ENCODE results near the gene GMIP. TPM values are rescaled to one million over a fixed set of nuclear protein-coding genes. Genes with fewer than 3 reads are reported as not detected.

GMIP gene
- total RNA-seq, 2 experiments from 2014 or later, result 101 to 111 TPM

GRCh38 chr19:19655051-19655594, 11.7 kb upstream of the GMIP start:
- Mint-ChIP-seq H3K27ac (peak overlapping the region; percentile 13), H3K4me1 (no peaks in the 10 kb centered on the region), H3K36me3 (ENCODE audit: low read depth) (peaks cover 64% of the 10 kb centered on the region), H3K27me3 (no peaks in the 10 kb centered on the region), H3K9me3 (no peaks in the 10 kb centered on the region), H3K4me3 (no peak overlapping the region)
- POLR2A ChIA-PET, result no interaction called here
- CTCF ChIA-PET, result interaction anchor here (0.6 to 2.1 kb wide), 6 partner anchors 7 to 122 kb away, joined by 3 to 6 read pairs (median 4); partner anchors contain the start of gene GMIP
- DNase-seq, result no peak

DNA sequence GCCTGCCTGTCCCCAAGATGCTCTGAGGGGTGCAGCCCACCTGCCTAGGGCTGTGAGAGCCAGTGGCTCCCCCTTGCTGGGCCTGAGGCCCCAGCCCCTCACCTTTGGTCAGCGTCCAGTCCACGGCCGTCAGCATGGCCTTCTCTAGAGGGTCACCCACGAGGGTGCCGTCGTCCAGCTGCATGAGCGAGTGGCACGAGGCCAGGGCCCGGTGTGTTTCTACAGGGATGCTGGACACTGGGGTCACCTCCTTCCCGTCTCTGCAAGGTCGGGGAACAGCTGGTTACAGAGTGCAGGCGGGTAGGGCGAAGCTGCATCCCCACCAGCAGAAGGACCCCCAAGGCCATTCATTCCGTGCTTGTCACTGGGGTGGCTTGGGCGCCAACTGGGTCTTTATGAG, 11.0 kb upstream of the GMIP start:
- H3K4me1 Mint-ChIP-seq, result no peaks in the 10 kb centered on the region
- no peaks in the 10 kb centered on the region for H3K27me3 Mint-ChIP-seq
- H3K27ac Mint-ChIP-seq, result no peak overlapping the region
- POLR2A ChIA-PET, result no interaction called here
- H3K36me3 Mint-ChIP-seq (ENCODE audit: low read depth), result peaks cover 66% of the 10 kb centered on the region
- no peak for DNase-seq
- H3K9me3 Mint-ChIP-seq, result no peaks in the 10 kb centered on the region
- no peak overlapping the region for H3K4me3 Mint-ChIP-seq
- CTCF ChIA-PET, result interaction anchor here (0.6 to 2.1 kb wide), 5 partner anchors 8 to 122 kb away, joined by 3 to 6 read pairs (median 4); partner anchors contain the start of gene GMIP

GRCh38 chr19:19653597-19654147, 10.2 kb upstream of the GMIP start:
- POLR2A ChIA-PET, result no interaction called here
- CTCF ChIA-PET, result interaction anchor here (0.8 to 2.1 kb wide), 6 partner anchors 9 to 121 kb away, joined by 3 to 6 read pairs (median 3); partner anchors contain the start of gene GMIP
- Mint-ChIP-seq H3K4me1 (no peaks in the 10 kb centered on the region), H3K27me3 (no peaks in the 10 kb centered on the region), H3K36me3 (ENCODE audit: low read depth) (peaks cover 67% of the 10 kb centered on the region), H3K4me3 (no peak overlapping the region), H3K9me3 (no peaks in the 10 kb centered on the region), H3K27ac (no peak overlapping the region)
- no peak for DNase-seq

DNA sequence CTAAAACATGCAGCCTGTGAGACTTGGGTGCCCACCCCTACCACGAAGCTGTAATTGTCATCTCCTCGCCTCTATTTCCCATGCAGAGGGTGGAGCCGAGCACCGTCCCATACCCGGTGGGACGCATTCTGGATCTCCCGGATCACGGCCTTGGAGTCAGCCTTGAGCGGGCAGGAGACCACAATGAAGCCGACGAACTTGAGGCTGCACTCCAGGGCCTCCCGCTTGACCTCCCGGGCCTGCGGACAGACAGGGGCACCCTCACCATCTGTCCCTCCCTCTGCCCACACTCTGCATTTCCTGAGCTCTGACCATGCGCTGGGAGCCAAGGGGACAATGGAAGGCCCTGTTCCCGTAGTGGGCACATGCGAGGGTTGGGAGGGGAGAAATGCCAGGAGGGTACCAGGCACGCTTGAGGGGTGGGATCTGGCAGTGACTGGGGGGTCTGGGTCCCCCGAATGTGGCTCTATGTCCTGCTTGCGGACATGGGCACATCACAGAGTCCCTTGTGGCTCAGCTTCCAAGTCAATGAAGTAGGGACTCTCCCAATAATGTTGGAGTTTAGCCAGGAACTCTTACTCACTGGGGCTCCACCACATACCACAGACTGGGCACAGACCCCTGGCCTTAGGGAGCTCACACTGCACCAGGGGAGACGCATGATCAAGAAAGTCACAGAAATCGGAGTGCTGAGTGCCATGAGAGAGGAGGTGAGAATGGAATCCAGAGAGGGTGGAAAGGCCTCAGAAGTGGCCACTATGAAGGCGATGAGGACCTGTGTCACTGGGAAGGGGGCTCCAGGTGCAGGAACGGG, 9.2 kb upstream of the GMIP start:
- CTCF ChIA-PET, result interaction anchor here (0.6 to 1.5 kb wide), 3 partner anchors 9 to 469 kb away, joined by 3 to 4 read pairs (median 3); partner anchors contain the start of gene GMIP
- Mint-ChIP-seq H3K4me3 (no peak overlapping the region), H3K9me3 (no peaks in the 10 kb centered on the region), H3K27ac (no peak overlapping the region), H3K36me3 (ENCODE audit: low read depth) (peaks cover 61% of the 10 kb centered on the region), H3K27me3 (no peaks in the 10 kb centered on the region), H3K4me1 (no peaks in the 10 kb centered on the region)
- DNase-seq, result no peak
- POLR2A ChIA-PET, result no interaction called here

DNA sequence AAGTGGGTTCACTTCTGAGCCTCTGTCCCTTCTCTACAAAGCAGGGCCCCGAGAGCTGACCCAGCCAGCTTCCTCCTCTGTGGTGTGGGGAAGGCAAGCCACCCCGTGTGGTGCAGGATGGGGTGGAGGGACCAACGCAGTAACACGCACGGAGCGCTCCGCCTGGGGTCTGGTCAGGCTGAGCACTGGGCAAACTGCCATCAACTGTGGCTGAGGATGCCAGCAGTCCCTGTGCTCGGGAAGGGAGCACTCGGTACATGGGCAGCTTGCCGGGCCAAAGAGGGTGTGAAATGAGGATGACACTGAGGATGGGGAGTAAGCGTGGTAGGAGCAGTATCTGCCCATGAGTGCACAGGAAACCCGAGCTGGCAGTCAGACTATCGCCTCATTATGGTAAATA, 7.6 kb upstream of the GMIP start:
- H3K4me3 Mint-ChIP-seq, result no peak overlapping the region
- H3K36me3 Mint-ChIP-seq (ENCODE audit: low read depth), result peaks cover 54% of the 10 kb centered on the region
- no peaks in the 10 kb centered on the region for H3K27me3 Mint-ChIP-seq
- no peak overlapping the region for H3K27ac Mint-ChIP-seq
- ChIA-PET POLR2A (interaction anchor here (0.5 kb wide), 1 partner anchor 317 kb away, joined by 4 read pairs; no protein-coding TSS in a partner anchor), CTCF (interaction anchor here (0.7 to 2.5 kb wide), 4 partner anchors 9 to 559 kb away, joined by 3 to 6 read pairs (median 4); no protein-coding TSS in a partner anchor)
- no peaks in the 10 kb centered on the region for H3K4me1 Mint-ChIP-seq
- H3K9me3 Mint-ChIP-seq, result no peaks in the 10 kb centered on the region
- no peak for DNase-seq

GRCh38 chr19:19650331-19650730, 6.9 kb upstream of the GMIP start:
- Mint-ChIP-seq H3K27ac (peak overlapping the region; percentile 50), H3K4me1 (no peaks in the 10 kb centered on the region)

GRCh38 chr19:19649580-19649995, 6.1 kb upstream of the GMIP start:
- no peak overlapping the region for H3K4me3 Mint-ChIP-seq
- H3K4me1 Mint-ChIP-seq, result peaks cover 1% of the 10 kb centered on the region
- H3K36me3 Mint-ChIP-seq (ENCODE audit: low read depth), result peaks cover 59% of the 10 kb centered on the region
- no peaks in the 10 kb centered on the region for H3K9me3 Mint-ChIP-seq
- POLR2A ChIA-PET, result no interaction called here
- CTCF ChIA-PET, result interaction anchor here (1.6 to 2.5 kb wide), 2 partner anchors 8 to 11 kb away, joined by 4 to 5 read pairs; no protein-coding TSS in a partner anchor
- no peak overlapping the region for H3K27ac Mint-ChIP-seq
- no peaks in the 10 kb centered on the region for H3K27me3 Mint-ChIP-seq
- DNase-seq, result no peak

More at GRCh38 chr19:19650331-19650730, 6.9 kb upstream of the GMIP start:
- no peaks in the 10 kb centered on the region for H3K27me3 Mint-ChIP-seq
- H3K4me3 Mint-ChIP-seq, result no peak overlapping the region
- ChIA-PET CTCF (interaction anchor here (0.5 to 2.5 kb wide), 3 partner anchors 10 to 320 kb away, joined by 3 to 6 read pairs (median 5); no protein-coding TSS in a partner anchor), POLR2A (interaction anchor here (0.5 kb wide), 1 partner anchor 317 kb away, joined by 4 read pairs; no protein-coding TSS in a partner anchor)
- DNase-seq, result no peak
- H3K9me3 Mint-ChIP-seq, result no peaks in the 10 kb centered on the region
- peaks cover 58% of the 10 kb centered on the region for H3K36me3 Mint-ChIP-seq (ENCODE audit: low read depth)

DNA sequence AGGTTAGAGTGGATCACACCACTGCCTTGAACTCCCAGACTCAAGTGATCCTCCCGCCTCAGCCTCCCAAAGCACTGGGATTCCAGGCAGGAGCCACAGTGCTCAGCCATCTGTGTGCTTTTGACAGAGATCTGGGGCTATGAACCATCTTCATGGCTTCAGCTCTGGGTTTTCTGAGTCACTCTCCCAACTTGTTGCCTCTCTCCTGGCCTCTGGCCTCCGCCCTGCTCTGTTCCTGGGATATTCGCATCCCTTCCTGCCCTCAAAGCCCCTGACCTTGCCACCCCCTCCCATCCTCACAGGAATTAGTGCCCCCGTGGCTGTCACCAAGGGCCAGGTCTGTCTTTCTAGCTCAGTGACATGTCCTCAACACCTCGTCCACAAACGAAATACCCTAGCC, 5.7 kb upstream of the GMIP start:
- no peak overlapping the region for H3K27ac Mint-ChIP-seq
- ChIA-PET POLR2A (no interaction called here), CTCF (interaction anchor here (1.6 to 2.5 kb wide), 2 partner anchors 9 to 11 kb away, joined by 4 to 5 read pairs; no protein-coding TSS in a partner anchor)
- no peak overlapping the region for H3K4me3 Mint-ChIP-seq
- H3K9me3 Mint-ChIP-seq, result no peaks in the 10 kb centered on the region
- peaks cover 58% of the 10 kb centered on the region for H3K36me3 Mint-ChIP-seq (ENCODE audit: low read depth)
- peaks cover 2% of the 10 kb centered on the region for H3K4me1 Mint-ChIP-seq
- no peaks in the 10 kb centered on the region for H3K27me3 Mint-ChIP-seq
- DNase-seq, result no peak

GRCh38 chr19:19647037-19647835, 3.8 kb upstream of the GMIP start:
- ChIA-PET CTCF (no interaction called here), POLR2A (no interaction called here)
- no peak overlapping the region for H3K27ac Mint-ChIP-seq
- no peak for DNase-seq
- peaks cover 9% of the 10 kb centered on the region for H3K4me1 Mint-ChIP-seq
- H3K36me3 Mint-ChIP-seq (ENCODE audit: low read depth), result peaks cover 50% of the 10 kb centered on the region
- H3K27me3 Mint-ChIP-seq, result no peaks in the 10 kb centered on the region
- no peak overlapping the region for H3K4me3 Mint-ChIP-seq
- H3K9me3 Mint-ChIP-seq, result no peaks in the 10 kb centered on the region

DNA sequence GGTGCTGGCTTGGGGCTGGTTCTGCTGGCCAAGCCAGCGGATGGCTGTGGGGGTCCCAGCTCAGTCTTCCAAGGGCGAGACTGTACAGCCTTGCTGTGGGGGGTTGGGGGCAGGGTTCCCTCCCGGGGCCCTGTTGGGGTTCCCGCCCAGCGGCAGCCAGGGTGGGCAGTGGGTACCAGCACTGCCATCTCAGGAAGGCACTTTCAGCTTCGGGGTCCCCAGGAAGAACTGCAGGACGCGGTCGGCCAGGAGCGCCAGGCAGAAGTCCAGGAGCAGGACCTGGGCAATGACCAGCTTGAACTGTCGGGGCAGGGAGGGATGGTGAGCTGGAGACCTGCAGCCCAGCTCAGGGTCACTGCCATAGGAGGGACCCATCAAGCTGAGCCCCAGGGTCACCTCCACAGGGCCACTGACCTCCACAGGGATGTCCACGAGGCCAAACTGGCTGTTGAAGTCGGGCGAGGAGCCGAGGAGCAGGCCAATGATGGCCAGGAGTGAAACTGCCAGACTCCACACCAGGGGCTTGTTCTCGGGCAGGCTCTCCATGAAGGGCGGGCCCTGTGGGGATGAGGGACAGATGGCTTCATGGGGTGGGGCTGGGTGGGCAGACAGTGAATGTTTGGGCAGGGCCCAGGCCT, 1.9 kb upstream of the GMIP start:
- H3K27me3 Mint-ChIP-seq, result no peaks in the 10 kb centered on the region
- H3K36me3 Mint-ChIP-seq (ENCODE audit: low read depth), result peaks cover 40% of the 10 kb centered on the region
- POLR2A ChIA-PET, result no interaction called here
- H3K4me1 Mint-ChIP-seq, result peaks cover 16% of the 10 kb centered on the region
- H3K9me3 Mint-ChIP-seq, result no peaks in the 10 kb centered on the region
- no peak overlapping the region for H3K27ac Mint-ChIP-seq
- no peak overlapping the region for H3K4me3 Mint-ChIP-seq
- DNase-seq, result no peak
- CTCF ChIA-PET, result interaction anchor here (2.6 to 3.1 kb wide), 2 partner anchors 16 to 113 kb away, joined by 16 to 19 read pairs; no protein-coding TSS in a partner anchor

GRCh38 chr19:19644054-19644388, 564 bp upstream of the GMIP start:
- Mint-ChIP-seq H3K27me3 (no peaks in the 10 kb centered on the region), H3K4me1 (peaks cover 21% of the 10 kb centered on the region), H3K27ac (peak overlapping the region; percentile 95), H3K9me3 (no peaks in the 10 kb centered on the region), H3K4me3 (peak overlapping the region; percentile 87), H3K36me3 (ENCODE audit: low read depth) (peaks cover 40% of the 10 kb centered on the region)
- CTCF ChIA-PET, result interaction anchor here (0.6 to 3.1 kb wide), 18 partner anchors 8 to 112 kb away, joined by 3 to 19 read pairs (median 4); partner anchors contain the start of genes ATP13A1 and PBX4
- POLR2A ChIA-PET, result interaction anchor here (0.7 kb wide), 1 partner anchor 20 kb away, joined by 7 read pairs; no protein-coding TSS in a partner anchor
- DNase-seq, result no peak
